ENCODE measurements around the gene CASP3.
A peak's percentile ranks its signal among the peaks of the same experiment; 100 is the strongest.
"Not testable (repeated sequence)": the region's sequence is repeated elsewhere in the genome, so short reads cannot be mapped to it uniquely, and the experiment has no call there.

The CASP3 gene

GRCh38 chr4:184662236-184662635 is 13.0 kb upstream of the CASP3 start:
- no peak for DNase-seq

- DNase-seq, result no peak
Observed at GRCh38 chr4:184660978-184661377, 11.7 kb upstream of the CASP3 start.

- not testable (repeated sequence) for DNase-seq
Observed at GRCh38 chr4:184657820-184658219, 8.6 kb upstream of the CASP3 start.

GRCh38 chr4:184657144-184657543 is 7.9 kb upstream of the CASP3 start:
- no peak for DNase-seq

GRCh38 chr4:184655889-184656869 is 6.9 kb upstream of the CASP3 start:
- peak; percentile 26 for DNase-seq

GRCh38 chr4:184653650-184654049 is 4.4 kb upstream of the CASP3 start:
- peak; percentile 73 for DNase-seq

GRCh38 chr4:184652681-184653080 is 3.4 kb upstream of the CASP3 start:
- DNase-seq, result not testable (repeated sequence)

- DNase-seq, result no peak
Observed at GRCh38 chr4:184651899-184652298, 2.7 kb upstream of the CASP3 start.

- DNase-seq, result no peak
Observed at GRCh38 chr4:184649971-184650855, 966 bp upstream of the CASP3 start.

GRCh38 chr4:184648313-184649025 is 778 bp downstream of the CASP3 start:
- DNase-seq, result peak; percentile 34

- no peak for DNase-seq
Observed at GRCh38 chr4:184648054-184648312, 1.3 kb downstream of the CASP3 start.

- no peak for DNase-seq
Observed at GRCh38 chr4:184647266-184648053, 1.8 kb downstream of the CASP3 start.

GRCh38 chr4:184645904-184646610 is 3.2 kb downstream of the CASP3 start:
- DNase-seq, result no peak

GRCh38 chr4:184644553-184645307 is 4.5 kb downstream of the CASP3 start:
- DNase-seq, result no peak

- no peak for DNase-seq
Observed at GRCh38 chr4:184643731-184644130, 5.5 kb downstream of the CASP3 start.

GRCh38 chr4:184641451-184641850 is 7.8 kb downstream of the CASP3 start:
- no peak for DNase-seq

GRCh38 chr4:184641022-184641421 is 8.2 kb downstream of the CASP3 start:
- no peak for DNase-seq

- no peak for DNase-seq
Observed at GRCh38 chr4:184636897-184637296, 12.3 kb downstream of the CASP3 start.

- DNase-seq, result no peak
Observed at GRCh38 chr4:184636144-184636543, 13.1 kb downstream of the CASP3 start.

GRCh38 chr4:184635381-184635780 is 13.9 kb downstream of the CASP3 start:
- DNase-seq, result no peak

- DNase-seq, result no peak
Observed at GRCh38 chr4:184632842-184633241, 16.4 kb downstream of the CASP3 start.
